ENCODE data around the gene LRRC8B.

DNA sequence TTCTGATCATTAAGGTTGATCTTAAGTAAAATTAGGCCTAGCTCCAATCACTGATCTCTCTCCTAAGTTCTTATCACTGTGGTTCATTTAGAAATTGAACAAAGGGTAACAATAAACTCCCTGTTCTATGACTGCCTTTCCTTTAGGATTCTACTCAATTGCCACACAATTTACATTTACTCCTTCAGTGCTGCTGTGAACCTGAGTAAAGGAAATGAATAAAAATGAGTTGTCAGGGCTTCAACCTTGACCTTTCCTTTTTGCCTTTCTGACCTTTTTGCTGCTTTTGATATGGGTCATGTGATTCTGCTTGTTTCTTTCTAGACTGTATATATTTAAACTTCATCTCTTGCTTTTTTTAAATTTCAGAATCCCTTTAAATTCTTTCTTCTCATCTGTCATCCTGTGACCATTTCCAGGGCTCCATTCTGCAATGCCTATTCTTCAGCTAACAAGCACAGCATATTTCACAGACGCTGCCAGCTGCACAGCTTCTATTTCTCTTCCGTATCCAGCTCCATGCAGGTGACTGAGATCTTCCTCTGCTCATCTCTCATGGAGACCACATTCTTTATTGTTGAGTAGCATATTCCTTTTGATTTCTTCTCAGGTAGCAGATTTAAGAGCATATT is 3.2 kb downstream of the LRRC8B start:
- TF ChIP-seq CTCF (IDR thresholded peaks at IDR 0.05; ENCODE audit: control extremely low read depth in 1 of 3, insufficient read depth in 1 of 3, low read depth in 1 of 3, low read length in 3 of 3) (no peak), POLR2AphosphoS5 (IDR thresholded peaks at IDR 0.05; ENCODE audit: low read depth, low read length) (no peak), SAP30 (IDR thresholded peaks at IDR 0.05; ENCODE audit: insufficient read depth, insufficient replicate concordance, low read length) (no peak), MAX (IDR thresholded peaks at IDR 0.05) (no peak)

All from H1 (cell line).